ENCODE measurements around the gene STARD3. TPM values are rescaled to one million over a fixed set of nuclear protein-coding genes. Genes with fewer than 3 reads are reported as not detected.

Gene STARD3
- total and polyA plus RNA-seq, 12 donors, result 14.2 to 46.1 (median 19.9) TPM

DNA sequence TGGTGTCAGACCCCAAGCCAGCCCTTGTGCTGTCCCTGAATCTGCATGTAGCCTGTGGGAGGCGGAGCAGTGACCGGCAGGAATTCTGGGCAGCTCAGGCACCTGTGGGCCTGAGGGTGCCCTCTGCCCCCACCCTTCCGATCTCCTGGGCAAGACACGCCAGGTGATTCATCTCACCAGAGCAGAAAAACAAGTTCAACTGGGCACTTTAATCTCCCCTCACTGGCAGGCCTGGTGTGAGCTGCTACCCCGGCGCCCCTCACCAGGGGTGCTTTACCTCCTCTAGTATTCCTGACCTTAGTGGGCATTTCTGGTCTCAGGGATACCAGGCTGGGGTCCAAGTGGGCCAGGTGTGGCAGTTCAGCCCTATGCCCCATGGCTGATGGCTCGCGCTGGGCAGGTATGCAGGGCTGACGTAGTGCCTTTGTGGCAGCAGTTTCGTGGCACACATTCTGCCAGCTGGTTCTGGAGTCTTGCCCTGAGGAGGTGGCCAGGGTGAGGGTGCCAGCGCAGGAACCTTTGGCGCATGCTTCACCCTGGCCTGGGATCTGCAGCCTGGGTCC is 68.9 kb downstream of the STARD3 start:
- intact Hi-C loops (cut with DNase I), result no loop called here
- TF ChIP-seq, protein P1, sequence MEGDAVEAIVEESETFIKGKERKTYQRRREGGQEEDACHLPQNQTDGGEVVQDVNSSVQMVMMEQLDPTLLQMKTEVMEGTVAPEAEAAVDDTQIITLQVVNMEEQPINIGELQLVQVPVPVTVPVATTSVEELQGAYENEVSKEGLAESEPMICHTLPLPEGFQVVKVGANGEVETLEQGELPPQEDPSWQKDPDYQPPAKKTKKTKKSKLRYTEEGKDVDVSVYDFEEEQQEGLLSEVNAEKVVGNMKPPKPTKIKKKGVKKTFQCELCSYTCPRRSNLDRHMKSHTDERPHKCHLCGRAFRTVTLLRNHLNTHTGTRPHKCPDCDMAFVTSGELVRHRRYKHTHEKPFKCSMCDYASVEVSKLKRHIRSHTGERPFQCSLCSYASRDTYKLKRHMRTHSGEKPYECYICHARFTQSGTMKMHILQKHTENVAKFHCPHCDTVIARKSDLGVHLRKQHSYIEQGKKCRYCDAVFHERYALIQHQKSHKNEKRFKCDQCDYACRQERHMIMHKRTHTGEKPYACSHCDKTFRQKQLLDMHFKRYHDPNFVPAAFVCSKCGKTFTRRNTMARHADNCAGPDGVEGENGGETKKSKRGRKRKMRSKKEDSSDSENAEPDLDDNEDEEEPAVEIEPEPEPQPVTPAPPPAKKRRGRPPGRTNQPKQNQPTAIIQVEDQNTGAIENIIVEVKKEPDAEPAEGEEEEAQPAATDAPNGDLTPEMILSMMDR (IDR thresholded peaks at IDR 0.05), result no peak
- peak; percentile 37 to 56 for DNase-seq
- Histone ChIP-seq H3K4me1 (peaks cover 10 to 56% (median 40%) of the 10 kb centered on the region in 9 donors), H3K9me3 (no peaks in the 10 kb centered on the region), H3K27ac (peak overlapping the region in 9 of 10 donors; percentile 56 to 82 (median 70)), H3K36me3 (peaks cover 0 to 42% (median 18%) of the 10 kb centered on the region in 9 donors), H3K27me3 (peaks cover 0 to 11% (median 0%) of the 10 kb centered on the region in 7 donors), H3K4me3 (no peak overlapping the region)
- ATAC-seq, result peak; percentile 30 to 83 (median 67)
- WGBS, 2 donors, result 51 to 68% methylated on average over 12 of the region's 12 CpGs

DNA sequence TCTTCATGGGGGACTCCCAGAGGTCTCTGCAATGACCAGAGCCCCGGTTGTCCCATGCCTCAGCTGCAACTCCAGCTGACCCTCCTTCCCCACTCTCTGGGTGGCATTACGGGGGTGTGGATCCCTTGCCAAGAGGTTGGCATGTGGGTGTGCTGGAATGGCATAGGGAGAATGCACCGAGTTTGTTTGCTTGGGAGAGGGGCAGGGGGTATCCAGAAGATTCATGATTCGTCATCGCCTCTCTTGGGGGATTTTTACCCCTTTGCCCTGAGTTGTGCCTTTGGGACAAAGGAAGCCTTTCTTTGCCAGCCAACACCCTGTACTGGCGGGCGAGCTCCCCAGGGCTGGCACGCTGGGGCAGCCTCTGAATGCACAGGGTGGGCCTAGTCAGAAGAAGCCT is 69.4 kb downstream of the STARD3 start:
- ATAC-seq (peak in 3 of 8 donors; percentile 4 to 6 (median 5)), DNase-seq (no peak)
- peaks cover 7 to 51% (median 35%) of the 10 kb centered on the region in 9 donors for H3K4me1 ChIP-seq
- H3K4me3 ChIP-seq, result no peak overlapping the region
- peaks cover 0 to 6% (median 0%) of the 10 kb centered on the region in 7 donors for H3K27me3 ChIP-seq
- TF ChIP-seq, protein P1 (IDR thresholded peaks at IDR 0.05), result no peak
- intact Hi-C loops (cut with DNase I), result no loop called here
- peaks cover 0 to 48% (median 18%) of the 10 kb centered on the region in 9 donors for H3K36me3 ChIP-seq
- H3K27ac ChIP-seq, result peak overlapping the region in 7 of 10 donors; percentile 59 to 82 (median 74)
- no peaks in the 10 kb centered on the region for H3K9me3 ChIP-seq
- 71 to 75% methylated on average over 8 of the region's 8 CpGs for WGBS, 2 donors

DNA sequence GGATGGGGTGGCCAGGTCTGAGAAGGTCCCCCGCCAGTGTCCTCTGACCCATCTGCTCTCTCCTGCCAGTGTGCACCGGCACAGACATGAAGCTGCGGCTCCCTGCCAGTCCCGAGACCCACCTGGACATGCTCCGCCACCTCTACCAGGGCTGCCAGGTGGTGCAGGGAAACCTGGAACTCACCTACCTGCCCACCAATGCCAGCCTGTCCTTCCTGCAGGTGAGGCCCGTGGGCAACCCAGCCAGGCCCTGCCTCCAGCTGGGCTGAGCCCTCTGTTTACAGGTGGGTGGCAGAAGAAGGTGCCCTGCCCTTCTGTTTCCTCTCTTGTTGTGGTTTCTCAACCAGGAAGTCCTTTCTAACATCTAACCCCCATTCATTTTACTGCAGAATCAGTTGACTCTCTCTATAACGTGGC is 70.0 kb downstream of the STARD3 start:
- Histone ChIP-seq H3K9me3 (no peaks in the 10 kb centered on the region), H3K36me3 (peaks cover 0 to 53% (median 18%) of the 10 kb centered on the region in 9 donors), H3K4me3 (no peak overlapping the region), H3K27me3 (peaks cover 0 to under 1% (median 0%) of the 10 kb centered on the region in 7 donors), H3K4me1 (peaks cover 7 to 45% (median 30%) of the 10 kb centered on the region in 9 donors), H3K27ac (peak overlapping the region in 1 of 10 donors; percentile 81)
- ATAC-seq, result no peak
- WGBS, 2 donors, result 76 to 83% methylated on average over 7 of the region's 7 CpGs
- DNase-seq, result no peak
- TF ChIP-seq, protein P1 (IDR thresholded peaks at IDR 0.05), result no peak
- intact Hi-C loops (cut with DNase I), result no loop called here

DNA sequence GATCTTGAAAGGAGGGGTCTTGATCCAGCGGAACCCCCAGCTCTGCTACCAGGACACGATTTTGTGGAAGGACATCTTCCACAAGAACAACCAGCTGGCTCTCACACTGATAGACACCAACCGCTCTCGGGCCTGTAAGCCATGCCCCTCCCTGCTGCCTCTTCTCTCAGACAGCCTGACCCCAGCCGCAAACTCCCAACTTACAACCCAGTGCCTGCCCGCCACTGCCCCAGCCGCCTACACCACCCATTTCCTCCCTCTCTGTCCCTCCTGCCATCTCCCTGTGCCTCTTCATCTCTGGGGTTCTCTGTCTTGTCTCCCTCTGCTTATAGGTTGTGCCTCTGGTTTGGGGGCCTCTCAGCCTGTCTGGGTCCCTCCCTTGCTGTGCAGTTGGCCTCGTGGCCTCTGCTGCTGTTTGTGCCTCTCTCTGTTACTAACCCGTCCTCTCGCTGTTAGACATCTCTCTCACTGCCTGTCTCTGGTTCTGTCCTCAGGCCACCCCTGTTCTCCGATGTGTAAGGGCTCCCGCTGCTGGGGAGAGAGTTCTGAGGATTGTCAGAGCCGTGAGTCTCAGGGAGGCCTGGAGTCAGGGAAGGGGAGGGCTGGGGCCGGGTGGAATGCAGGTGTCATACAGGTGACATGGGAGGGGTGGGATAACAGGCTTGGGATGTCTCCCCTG is 72.5 kb downstream of the STARD3 start:
- no peak for DNase-seq
- H3K36me3 ChIP-seq, result peaks cover 0 to 77% (median 33%) of the 10 kb centered on the region in 9 donors
- WGBS, 2 donors, result 85 to 86% methylated on average over 14 of the region's 14 CpGs

More for the DNA sequence above, 72.5 kb downstream of the STARD3 start:
- intact Hi-C loops (cut with DNase I), result no loop called here
- no peaks in the 10 kb centered on the region for H3K9me3 ChIP-seq
- H3K4me1 ChIP-seq, result peaks cover 3 to 26% (median 14%) of the 10 kb centered on the region in 9 donors
- no peak for ATAC-seq
- TF ChIP-seq, protein P1 (IDR thresholded peaks at IDR 0.05), result no peak
- H3K27ac ChIP-seq, result no peak overlapping the region
- H3K27me3 ChIP-seq, result no peaks in the 10 kb centered on the region
- H3K4me3 ChIP-seq, result no peak overlapping the region

All from heart right ventricle (tissue), 16 donors.